ENCODE results near the gene CPA2. TPM values are rescaled to one million over a fixed set of nuclear protein-coding genes. Genes with fewer than 3 reads are reported as not detected.

The CPA2 gene
- total and polyA plus RNA-seq, 9 donors, result 0.05 to 3.6 (median 0.80) TPM; not detected in 4

DNA sequence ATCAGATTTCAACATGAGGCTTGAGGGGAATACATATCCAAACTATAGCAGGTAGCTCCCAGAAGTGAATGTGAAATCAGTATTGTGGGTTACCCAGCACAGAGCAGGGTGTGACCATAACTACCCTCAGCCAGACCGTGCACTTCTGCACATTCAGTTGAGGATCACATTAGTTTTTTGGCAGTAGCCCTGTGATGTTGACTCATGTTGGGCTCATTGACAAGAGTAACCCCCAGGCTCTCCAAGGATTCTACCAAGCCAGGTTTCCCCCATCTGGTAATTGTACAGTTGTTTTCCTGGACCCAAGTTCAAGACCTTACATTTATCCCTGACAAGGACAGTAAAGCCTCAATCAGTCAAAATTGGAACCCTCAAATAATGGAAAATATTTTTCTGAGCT lies 14.6 kb downstream of the CPA2 start:
- Histone ChIP-seq H3K36me3 (no peaks in the 10 kb centered on the region), H3K4me1 (ENCODE audit: insufficient read depth) (peaks cover 1% of the 10 kb centered on the region), H3K9me3 (no peaks in the 10 kb centered on the region), H3K27me3 (no peaks in the 10 kb centered on the region), H3K27ac (no peak overlapping the region), H3K4me3 (no peak overlapping the region)
- intact Hi-C loops (cut with DNase I), result no loop called here
- no peak for DNase-seq
- TF ChIP-seq, protein P1, sequence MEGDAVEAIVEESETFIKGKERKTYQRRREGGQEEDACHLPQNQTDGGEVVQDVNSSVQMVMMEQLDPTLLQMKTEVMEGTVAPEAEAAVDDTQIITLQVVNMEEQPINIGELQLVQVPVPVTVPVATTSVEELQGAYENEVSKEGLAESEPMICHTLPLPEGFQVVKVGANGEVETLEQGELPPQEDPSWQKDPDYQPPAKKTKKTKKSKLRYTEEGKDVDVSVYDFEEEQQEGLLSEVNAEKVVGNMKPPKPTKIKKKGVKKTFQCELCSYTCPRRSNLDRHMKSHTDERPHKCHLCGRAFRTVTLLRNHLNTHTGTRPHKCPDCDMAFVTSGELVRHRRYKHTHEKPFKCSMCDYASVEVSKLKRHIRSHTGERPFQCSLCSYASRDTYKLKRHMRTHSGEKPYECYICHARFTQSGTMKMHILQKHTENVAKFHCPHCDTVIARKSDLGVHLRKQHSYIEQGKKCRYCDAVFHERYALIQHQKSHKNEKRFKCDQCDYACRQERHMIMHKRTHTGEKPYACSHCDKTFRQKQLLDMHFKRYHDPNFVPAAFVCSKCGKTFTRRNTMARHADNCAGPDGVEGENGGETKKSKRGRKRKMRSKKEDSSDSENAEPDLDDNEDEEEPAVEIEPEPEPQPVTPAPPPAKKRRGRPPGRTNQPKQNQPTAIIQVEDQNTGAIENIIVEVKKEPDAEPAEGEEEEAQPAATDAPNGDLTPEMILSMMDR (IDR thresholded peaks at IDR 0.05), result no peak
- TF ChIP-seq POLR2A (IDR thresholded peaks at IDR 0.05) (no peak), EP300 (IDR thresholded peaks at IDR 0.05) (no peak)
- 36 to 59% (median 53%) methylated on average over 1 of the region's 1 CpG for WGBS, 3 donors

- TF ChIP-seq EP300 (IDR thresholded peaks at IDR 0.05), result no peak
- TF ChIP-seq, protein P1 (IDR thresholded peaks at IDR 0.05), result no peak
- no peak for TF ChIP-seq POLR2A (IDR thresholded peaks at IDR 0.05)
- no peak overlapping the region for H3K4me3 ChIP-seq
- no peak for DNase-seq
- intact Hi-C loops (cut with DNase I), result no loop called here
- no peaks in the 10 kb centered on the region for H3K27me3 ChIP-seq
- no peaks in the 10 kb centered on the region for H3K9me3 ChIP-seq
- H3K36me3 ChIP-seq, result no peaks in the 10 kb centered on the region
- no peaks in the 10 kb centered on the region for H3K4me1 ChIP-seq (ENCODE audit: insufficient read depth)
- WGBS, 3 donors, result 65 to 73% (median 70%) methylated on average over 1 of the region's 1 CpG
- no peak overlapping the region for H3K27ac ChIP-seq
Measured at GRCh38 chr7:130286881-130287280, 20.2 kb downstream of the CPA2 start.

GRCh38 chr7:130288168-130288567 lies 21.5 kb downstream of the CPA2 start:
- H3K27me3 ChIP-seq, result no peaks in the 10 kb centered on the region
- H3K9me3 ChIP-seq, result no peaks in the 10 kb centered on the region
- no peak overlapping the region for H3K27ac ChIP-seq
- intact Hi-C loops (cut with DNase I), result no loop called here
- H3K4me3 ChIP-seq, result no peak overlapping the region
- no peaks in the 10 kb centered on the region for H3K4me1 ChIP-seq (ENCODE audit: insufficient read depth)
- no peaks in the 10 kb centered on the region for H3K36me3 ChIP-seq
- TF ChIP-seq, protein P1 (IDR thresholded peaks at IDR 0.05), result no peak
- no peak for TF ChIP-seq POLR2A (IDR thresholded peaks at IDR 0.05)
- no peak for TF ChIP-seq EP300 (IDR thresholded peaks at IDR 0.05)
- DNase-seq, result no peak
- 84 to 89% (median 88%) methylated on average over 4 of the region's 4 CpGs for WGBS, 3 donors

GRCh38 chr7:130288829-130289228 lies 22.2 kb downstream of the CPA2 start:
- Histone ChIP-seq H3K4me3 (no peak overlapping the region), H3K27me3 (no peaks in the 10 kb centered on the region), H3K4me1 (ENCODE audit: insufficient read depth) (no peaks in the 10 kb centered on the region), H3K27ac (no peak overlapping the region), H3K36me3 (no peaks in the 10 kb centered on the region), H3K9me3 (no peaks in the 10 kb centered on the region)
- TF ChIP-seq EP300 (IDR thresholded peaks at IDR 0.05) (no peak), POLR2A (IDR thresholded peaks at IDR 0.05) (no peak)
- TF ChIP-seq, protein P1 (IDR thresholded peaks at IDR 0.05), result no peak
- intact Hi-C loops (cut with DNase I), result no loop called here
- DNase-seq, result no peak
- WGBS, 3 donors, result 87 to 92% (median 88%) methylated on average over 5 of the region's 5 CpGs
